ENCODE results near the gene C12orf43. TPM values are rescaled to one million over a fixed set of nuclear protein-coding genes. Genes with fewer than 3 reads are reported as not detected.

The C12orf43 gene
- total and polyA plus RNA-seq, 3 experiments from 2014 or later: 24.9 to 40.3 (median 38.1) TPM

DNA sequence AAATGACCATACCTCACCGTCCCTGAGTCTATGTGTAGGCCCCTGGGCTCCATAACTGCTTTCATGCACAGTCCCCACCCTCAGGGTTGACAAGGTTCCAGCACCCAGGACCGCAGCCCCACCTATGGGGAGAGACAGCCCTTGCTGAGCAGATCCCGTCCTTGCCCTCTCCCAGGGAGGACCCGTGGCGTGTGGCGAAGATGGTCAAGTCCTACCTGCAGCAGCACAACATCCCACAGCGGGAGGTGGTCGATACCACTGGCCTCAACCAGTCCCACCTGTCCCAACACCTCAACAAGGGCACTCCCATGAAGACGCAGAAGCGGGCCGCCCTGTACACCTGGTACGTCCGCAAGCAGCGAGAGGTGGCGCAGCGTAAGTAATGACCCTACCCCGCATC is 27.6 kb downstream of the C12orf43 start:
- POLR2A ChIA-PET: no interaction called here
- CTCF ChIA-PET: no interaction called here
- H3K27ac ChIP-seq (ENCODE audit: low read depth, low read length): no peak overlapping the region
- H3K4me3 ChIP-seq (ENCODE audit: low read length): no peak overlapping the region
- Mint-ChIP-seq H3K27me3 (peaks cover 0 to 8% of the 10 kb centered on the region in 2 donors), H3K4me3 (no peak overlapping the region), H3K4me1 (no peaks in the 10 kb centered on the region), H3K9me3 (no peaks in the 10 kb centered on the region), H3K36me3 (peaks cover 0 to 4% (median 0%) of the 10 kb centered on the region in 3 donors), H3K27ac (peak overlapping the region in 1 of 8 donors; percentile 33)
- no peaks in the 10 kb centered on the region for H3K9me3 ChIP-seq (ENCODE audit: low read length)
- H3K27me3 ChIP-seq (ENCODE audit: insufficient read depth, low read length, poor library complexity, severe bottlenecking): no peaks in the 10 kb centered on the region
- H3K36me3 ChIP-seq (ENCODE audit: insufficient read depth, low read length): no peaks in the 10 kb centered on the region
- no peaks in the 10 kb centered on the region for H3K4me1 ChIP-seq (ENCODE audit: insufficient read depth, low read length)
- DNase-seq: no peak

DNA sequence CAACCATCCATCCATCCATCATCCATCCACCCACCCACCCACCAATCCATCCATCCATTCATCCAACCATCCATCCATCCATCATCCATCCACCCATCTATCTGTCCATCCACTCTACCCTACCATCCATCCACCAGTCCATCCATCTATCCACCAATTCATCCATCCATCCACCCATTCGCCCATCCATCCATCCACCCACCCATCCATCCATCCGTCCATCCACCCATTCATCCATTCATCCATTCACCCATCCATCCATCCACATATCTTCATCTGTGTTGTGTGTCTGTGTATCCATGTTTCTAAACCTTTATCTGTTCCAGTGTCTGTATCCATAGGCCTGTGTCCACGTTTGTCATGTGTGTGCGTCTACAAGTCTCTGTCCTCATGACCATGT is 28.1 kb downstream of the C12orf43 start:
- no peaks in the 10 kb centered on the region for H3K4me1 Mint-ChIP-seq
- CTCF ChIA-PET: no interaction called here

DNA sequence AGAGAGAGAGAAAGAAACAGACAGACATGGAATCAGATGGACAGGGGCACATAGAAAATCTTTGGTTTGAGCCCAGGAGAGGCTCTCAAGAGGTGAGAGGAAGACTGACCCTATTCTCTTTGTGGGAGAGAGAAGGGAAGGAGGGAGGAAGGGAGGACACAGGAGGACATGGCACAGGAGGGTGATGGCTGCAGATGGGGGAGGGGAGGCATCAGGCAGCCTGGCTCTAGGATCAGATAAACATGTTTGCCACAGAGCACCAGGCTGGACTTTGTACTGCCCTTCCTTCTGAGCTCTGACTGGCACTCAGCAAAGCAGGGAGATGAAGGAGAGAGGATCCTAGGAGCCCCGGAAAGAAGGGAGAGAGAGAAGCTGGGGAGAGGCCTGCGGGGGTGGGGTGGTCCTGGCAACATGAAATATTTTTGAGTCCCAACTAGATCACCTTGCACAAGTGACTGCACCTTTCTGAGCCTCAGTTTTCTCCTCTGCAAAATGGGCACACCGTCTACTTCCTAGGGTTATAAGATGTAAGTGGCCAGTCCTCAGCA is 31.9 kb downstream of the C12orf43 start:
- Mint-ChIP-seq H3K36me3 (no peaks in the 10 kb centered on the region), H3K27me3 (peaks cover 0 to 4% of the 10 kb centered on the region in 2 donors), H3K27ac (no peak overlapping the region), H3K4me1 (no peaks in the 10 kb centered on the region), H3K9me3 (no peaks in the 10 kb centered on the region), H3K4me3 (no peak overlapping the region)
- no peak overlapping the region for H3K27ac ChIP-seq (ENCODE audit: low read depth, low read length)
- POLR2A ChIA-PET: no interaction called here
- H3K36me3 ChIP-seq (ENCODE audit: insufficient read depth, low read length): no peaks in the 10 kb centered on the region
- no peak overlapping the region for H3K4me3 ChIP-seq (ENCODE audit: low read length)
- CTCF ChIA-PET: interaction anchor here (1.4 kb wide), 1 partner anchor 13 kb away, joined by 5 read pairs; no protein-coding TSS in a partner anchor
- H3K4me1 ChIP-seq (ENCODE audit: insufficient read depth, low read length): no peaks in the 10 kb centered on the region
- no peak for DNase-seq
- H3K9me3 ChIP-seq (ENCODE audit: low read length): no peaks in the 10 kb centered on the region
- H3K27me3 ChIP-seq (ENCODE audit: insufficient read depth, low read length, poor library complexity, severe bottlenecking): no peaks in the 10 kb centered on the region

More for the DNA sequence above, 28.1 kb downstream of the C12orf43 start:
- Mint-ChIP-seq H3K9me3 (no peaks in the 10 kb centered on the region), H3K4me3 (no peak overlapping the region), H3K27me3 (peaks cover 0 to 8% of the 10 kb centered on the region in 2 donors), H3K27ac (no peak overlapping the region), H3K36me3 (peaks cover 0 to 4% (median 0%) of the 10 kb centered on the region in 3 donors)
- no peaks in the 10 kb centered on the region for H3K9me3 ChIP-seq (ENCODE audit: low read length)
- H3K36me3 ChIP-seq (ENCODE audit: insufficient read depth, low read length): no peaks in the 10 kb centered on the region
- H3K27ac ChIP-seq (ENCODE audit: low read depth, low read length): no peak overlapping the region
- no peaks in the 10 kb centered on the region for H3K4me1 ChIP-seq (ENCODE audit: insufficient read depth, low read length)
- POLR2A ChIA-PET: no interaction called here
- no peak overlapping the region for H3K4me3 ChIP-seq (ENCODE audit: low read length)
- no peak for DNase-seq
- H3K27me3 ChIP-seq (ENCODE audit: insufficient read depth, low read length, poor library complexity, severe bottlenecking): no peaks in the 10 kb centered on the region

DNA sequence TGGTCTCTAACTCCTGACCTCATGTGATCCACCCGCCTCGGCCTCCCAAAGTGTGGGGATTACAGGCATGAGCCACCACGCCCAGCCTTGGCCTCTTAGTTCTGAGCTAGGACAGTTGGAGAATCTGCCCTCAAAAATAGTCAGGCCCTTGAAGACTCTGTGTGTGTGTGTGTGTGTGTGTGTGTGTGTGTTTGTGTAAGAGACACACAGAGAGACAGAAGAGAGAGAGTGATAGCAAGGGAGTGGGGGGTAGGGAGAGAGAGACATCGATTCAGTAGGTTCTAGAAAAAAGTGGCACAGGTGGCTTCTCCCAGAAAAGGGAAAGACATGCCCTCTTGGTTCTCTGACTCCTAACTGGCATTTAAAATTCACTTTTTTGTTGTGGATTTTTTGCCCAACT is 32.5 kb downstream of the C12orf43 start:
- Mint-ChIP-seq H3K27ac (peak overlapping the region in 1 of 8 donors; percentile 68), H3K36me3 (no peaks in the 10 kb centered on the region), H3K4me1 (no peaks in the 10 kb centered on the region), H3K9me3 (no peaks in the 10 kb centered on the region), H3K27me3 (peaks cover 0 to under 1% of the 10 kb centered on the region in 2 donors), H3K4me3 (no peak overlapping the region)
- H3K36me3 ChIP-seq (ENCODE audit: insufficient read depth, low read length): no peaks in the 10 kb centered on the region
- no peaks in the 10 kb centered on the region for H3K9me3 ChIP-seq (ENCODE audit: low read length)
- H3K4me3 ChIP-seq (ENCODE audit: low read length): no peak overlapping the region
- CTCF ChIA-PET: no interaction called here
- no peaks in the 10 kb centered on the region for H3K4me1 ChIP-seq (ENCODE audit: insufficient read depth, low read length)
- H3K27ac ChIP-seq (ENCODE audit: low read depth, low read length): no peak overlapping the region
- no peak for DNase-seq
- H3K27me3 ChIP-seq (ENCODE audit: insufficient read depth, low read length, poor library complexity, severe bottlenecking): no peaks in the 10 kb centered on the region
- POLR2A ChIA-PET: no interaction called here

DNA sequence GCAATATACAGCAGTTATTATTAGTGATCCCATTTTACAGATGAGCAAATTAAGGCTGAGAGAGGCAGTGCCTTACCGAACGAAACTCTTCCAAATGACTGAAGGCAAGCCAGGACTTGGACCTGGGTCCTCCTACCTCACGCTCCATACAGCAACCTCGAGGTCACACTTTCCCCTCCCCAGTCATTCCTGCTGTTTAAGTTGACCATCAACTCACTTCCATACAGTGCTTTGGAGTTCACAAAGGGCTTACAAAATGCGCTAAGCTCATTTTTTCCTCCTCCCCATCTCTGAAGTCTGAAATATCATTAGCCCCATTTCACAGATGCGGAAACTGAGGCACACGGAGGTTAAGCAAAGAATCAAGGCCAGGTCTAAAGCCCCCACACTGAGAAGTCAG is 33.6 kb downstream of the C12orf43 start:
- H3K27ac ChIP-seq (ENCODE audit: low read depth, low read length): no peak overlapping the region
- ChIA-PET CTCF (no interaction called here), POLR2A (no interaction called here)
- H3K27ac Mint-ChIP-seq: no peak overlapping the region
- H3K36me3 Mint-ChIP-seq: no peaks in the 10 kb centered on the region
- DNase-seq: no peak
- no peaks in the 10 kb centered on the region for H3K4me1 Mint-ChIP-seq
- no peaks in the 10 kb centered on the region for H3K4me1 ChIP-seq (ENCODE audit: insufficient read depth, low read length)
- no peaks in the 10 kb centered on the region for H3K27me3 Mint-ChIP-seq
- no peak overlapping the region for H3K4me3 Mint-ChIP-seq
- H3K27me3 ChIP-seq (ENCODE audit: insufficient read depth, low read length, poor library complexity, severe bottlenecking): no peaks in the 10 kb centered on the region
- no peak overlapping the region for H3K4me3 ChIP-seq (ENCODE audit: low read length)
- H3K9me3 ChIP-seq (ENCODE audit: low read length): no peaks in the 10 kb centered on the region
- no peaks in the 10 kb centered on the region for H3K9me3 Mint-ChIP-seq
- no peaks in the 10 kb centered on the region for H3K36me3 ChIP-seq (ENCODE audit: insufficient read depth, low read length)

DNA sequence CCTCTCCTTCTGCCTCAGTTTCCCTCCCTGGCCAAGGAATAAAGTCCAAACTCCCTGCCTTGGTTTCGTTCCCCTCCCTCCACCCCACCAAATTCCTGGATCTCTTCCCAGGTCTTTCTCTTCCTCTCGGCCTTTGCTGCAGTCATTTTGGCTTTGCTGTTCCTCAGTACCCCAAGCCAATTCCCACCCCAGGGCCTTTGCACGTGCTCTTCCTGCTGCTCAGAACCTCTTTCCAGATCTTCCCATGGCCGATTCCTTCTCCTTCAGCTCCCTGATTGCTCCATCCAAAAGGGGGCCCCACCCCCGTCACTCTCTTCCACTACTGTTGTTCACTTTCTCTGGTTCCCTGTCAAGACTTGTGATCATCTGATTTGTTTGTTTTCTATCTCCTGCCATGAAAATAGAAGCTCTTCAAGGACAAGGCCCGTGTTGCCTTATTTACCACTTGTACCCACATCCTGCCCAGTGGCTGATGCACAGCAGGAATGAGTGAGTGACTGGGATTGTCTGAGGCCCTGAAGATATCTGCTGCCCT is 34.8 kb downstream of the C12orf43 start:
- CTCF ChIA-PET: interaction anchor here (1.7 kb wide), 1 partner anchor 10 kb away, joined by 5 read pairs; no protein-coding TSS in a partner anchor
- no peak overlapping the region for H3K4me3 ChIP-seq (ENCODE audit: low read length)
- H3K36me3 ChIP-seq (ENCODE audit: insufficient read depth, low read length): no peaks in the 10 kb centered on the region
- Mint-ChIP-seq H3K27me3 (no peaks in the 10 kb centered on the region), H3K4me1 (no peaks in the 10 kb centered on the region), H3K4me3 (no peak overlapping the region), H3K27ac (peak overlapping the region in 1 of 8 donors; percentile 51), H3K36me3 (no peaks in the 10 kb centered on the region), H3K9me3 (no peaks in the 10 kb centered on the region)
- H3K27ac ChIP-seq (ENCODE audit: low read depth, low read length): no peak overlapping the region
- no peaks in the 10 kb centered on the region for H3K9me3 ChIP-seq (ENCODE audit: low read length)
- no peaks in the 10 kb centered on the region for H3K27me3 ChIP-seq (ENCODE audit: insufficient read depth, low read length, poor library complexity, severe bottlenecking)
- POLR2A ChIA-PET: interaction anchor here (0.6 kb wide), 1 partner anchor 339 kb away, joined by 3 read pairs; no protein-coding TSS in a partner anchor
- no peak for DNase-seq
- H3K4me1 ChIP-seq (ENCODE audit: insufficient read depth, low read length): no peaks in the 10 kb centered on the region

DNA sequence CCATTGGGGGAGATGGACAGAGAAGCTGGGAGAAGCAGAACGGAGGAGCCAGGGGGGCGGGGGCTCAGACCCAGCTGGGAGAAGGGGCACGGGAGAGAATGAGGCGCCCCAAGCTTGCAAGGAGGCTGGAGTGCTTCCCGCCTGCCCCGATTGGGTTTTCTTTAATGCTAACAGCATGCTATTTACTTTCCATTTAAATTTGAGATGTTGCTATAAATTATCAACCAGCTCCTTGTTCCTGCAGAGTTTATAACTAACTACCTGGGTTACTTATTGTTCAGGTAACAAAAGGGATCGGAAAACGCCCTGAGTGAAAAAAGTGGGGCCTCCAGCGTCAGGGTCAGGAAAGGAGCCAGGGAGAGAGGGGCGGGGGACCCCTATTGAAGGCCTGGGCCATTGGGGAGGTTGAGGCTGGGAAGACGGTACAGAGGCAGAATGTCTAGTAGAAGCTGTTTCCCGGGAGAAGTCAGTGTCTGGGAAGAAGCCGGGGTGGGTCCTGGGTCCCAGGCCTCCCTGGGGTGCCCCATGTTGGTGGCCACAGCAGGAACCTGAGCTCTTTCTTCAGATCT is 35.4 kb downstream of the C12orf43 start:
- ChIA-PET POLR2A (interaction anchor here (0.6 kb wide), 2 partner anchors 340 to 1331 kb away, joined by 3 read pairs; no protein-coding TSS in a partner anchor), CTCF (interaction anchor here (1.4 to 1.7 kb wide), 2 partner anchors 9 to 79 kb away, joined by 4 to 5 read pairs; no protein-coding TSS in a partner anchor)
- Histone ChIP-seq H3K4me3 (ENCODE audit: low read length) (no peak overlapping the region), H3K4me1 (ENCODE audit: insufficient read depth, low read length) (no peaks in the 10 kb centered on the region), H3K27ac (ENCODE audit: low read depth, low read length) (no peak overlapping the region), H3K36me3 (ENCODE audit: insufficient read depth, low read length) (no peaks in the 10 kb centered on the region), H3K9me3 (ENCODE audit: low read length) (no peaks in the 10 kb centered on the region), H3K27me3 (ENCODE audit: insufficient read depth, low read length, poor library complexity, severe bottlenecking) (no peaks in the 10 kb centered on the region)
- DNase-seq: no peak
- no peaks in the 10 kb centered on the region for H3K4me1 Mint-ChIP-seq
- no peak overlapping the region for H3K4me3 Mint-ChIP-seq
- H3K9me3 Mint-ChIP-seq: no peaks in the 10 kb centered on the region
- H3K27me3 Mint-ChIP-seq: no peaks in the 10 kb centered on the region
- H3K27ac Mint-ChIP-seq: peak overlapping the region in 1 of 8 donors; percentile 32
- no peaks in the 10 kb centered on the region for H3K36me3 Mint-ChIP-seq

DNA sequence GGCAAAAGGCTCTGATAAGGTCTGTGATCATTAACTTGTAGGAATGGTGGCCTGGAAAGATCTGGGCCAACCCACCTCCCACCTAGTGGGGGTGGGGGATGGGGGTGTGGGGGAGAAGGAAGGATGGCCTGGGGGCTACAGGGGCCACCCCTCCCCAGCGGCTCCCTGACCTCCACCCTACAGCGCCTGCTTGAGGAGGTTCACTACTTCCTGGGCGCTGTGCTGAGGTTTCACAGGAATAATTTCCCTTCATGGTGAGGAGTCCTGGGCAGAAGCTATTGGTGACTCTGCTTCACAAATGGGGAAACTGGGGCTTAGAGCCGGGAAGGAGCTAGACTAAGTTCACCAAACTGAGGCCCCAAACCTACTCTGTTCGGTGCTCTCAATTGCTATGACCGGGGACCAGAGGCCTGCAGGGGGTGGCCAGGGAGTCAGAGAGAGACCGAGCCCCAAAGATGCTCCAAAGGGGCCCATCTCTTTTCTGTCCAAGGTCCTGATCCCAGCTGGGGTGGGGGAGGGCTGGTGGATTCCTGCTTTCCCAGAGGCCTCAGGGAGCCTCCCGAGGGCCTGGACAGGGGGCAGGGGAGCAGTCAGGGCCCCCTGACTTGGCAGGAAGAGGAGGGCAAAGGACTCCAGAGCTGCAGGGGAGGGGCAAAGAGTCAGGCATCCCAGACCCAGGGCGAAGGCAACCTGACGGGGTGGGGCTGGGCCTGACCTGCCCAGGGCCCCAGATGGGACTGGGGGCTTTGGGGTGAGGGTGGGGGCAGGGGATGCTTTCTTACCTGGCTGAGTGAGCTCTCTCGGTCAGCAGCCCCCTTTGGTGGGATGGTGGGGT is 36.2 kb downstream of the C12orf43 start:
- POLR2A ChIA-PET: interaction anchor here (0.6 kb wide), 1 partner anchor 1331 kb away, joined by 3 read pairs; no protein-coding TSS in a partner anchor
- H3K27ac Mint-ChIP-seq: no peak overlapping the region
- H3K4me3 Mint-ChIP-seq: no peak overlapping the region
- H3K9me3 Mint-ChIP-seq: no peaks in the 10 kb centered on the region
- no peaks in the 10 kb centered on the region for H3K9me3 ChIP-seq (ENCODE audit: low read length)
- H3K36me3 Mint-ChIP-seq: no peaks in the 10 kb centered on the region
- no peaks in the 10 kb centered on the region for H3K27me3 Mint-ChIP-seq
- H3K36me3 ChIP-seq (ENCODE audit: insufficient read depth, low read length): no peaks in the 10 kb centered on the region
- no peaks in the 10 kb centered on the region for H3K4me1 Mint-ChIP-seq
- H3K27me3 ChIP-seq (ENCODE audit: insufficient read depth, low read length, poor library complexity, severe bottlenecking): no peaks in the 10 kb centered on the region
- no peak overlapping the region for H3K27ac ChIP-seq (ENCODE audit: low read depth, low read length)
- no peaks in the 10 kb centered on the region for H3K4me1 ChIP-seq (ENCODE audit: insufficient read depth, low read length)
- CTCF ChIA-PET: interaction anchor here (1.4 to 1.7 kb wide), 2 partner anchors 9 to 80 kb away, joined by 4 to 5 read pairs; no protein-coding TSS in a partner anchor
- H3K4me3 ChIP-seq (ENCODE audit: low read length): no peak overlapping the region
- no peak for DNase-seq

All from CD8-positive, alpha-beta memory T cell (primary cell).